Type B pancreatic cell (in vitro differentiated cells): ENCODE data around the gene MYO7A. TPM values are rescaled to one million over a fixed set of nuclear protein-coding genes. Genes with fewer than 3 reads are reported as not detected.

ENCODE experiments used
- DNase-seq: peaks from one replicate; pipeline ENCODE4 v3.0.0; 2021; ENCODE audit warnings: mixed read lengths; ENCODE audit not compliant: unreplicated experiment; ENCODE audit errors: extremely low spot score
- H3K27ac Mint-ChIP-seq: 2 replicates; pipeline ENCODE4 v1.8.0; 2021; ENCODE audit warnings: mild to moderate bottlenecking, mixed read lengths
- H3K27me3 Mint-ChIP-seq: 2 replicates; pipeline ENCODE4 v1.8.0; 2021; ENCODE audit warnings: mixed read lengths
- H3K36me3 Mint-ChIP-seq: 2 replicates; pipeline ENCODE4 v1.8.0; 2021; ENCODE audit warnings: mixed read lengths
- H3K4me1 Mint-ChIP-seq: one replicate; pipeline ENCODE4 v1.8.0; 2021; ENCODE audit warnings: mixed read lengths; ENCODE audit not compliant: unreplicated experiment
- H3K4me3 Mint-ChIP-seq: 2 replicates; pipeline ENCODE4 v1.8.0; 2021; ENCODE audit warnings: mild to moderate bottlenecking, mixed read lengths
- H3K9me3 Mint-ChIP-seq: 2 replicates; pipeline ENCODE4 v1.8.0; 2021; ENCODE audit warnings: mixed read lengths
- total RNA-seq: library from RNA; stranded (reverse); gene quantifications from 2 replicates; pipeline ENCODE4 v1.2.1, GENCODE V29; 2021; ENCODE audit warnings: low replicate concordance
- TF ChIP-seq, protein P1 (sequence below): fragments of 200-600 bp; sonication (generic); conservative IDR thresholded peaks from 2 replicates; pipeline ENCODE4 v1.5.0; 2021; ENCODE audit warnings: antibody characterized with exemption, mild to moderate bottlenecking

Gene MYO7A
- total RNA-seq, 1 donor from 2014 or later = 2.8 TPM

DNA sequence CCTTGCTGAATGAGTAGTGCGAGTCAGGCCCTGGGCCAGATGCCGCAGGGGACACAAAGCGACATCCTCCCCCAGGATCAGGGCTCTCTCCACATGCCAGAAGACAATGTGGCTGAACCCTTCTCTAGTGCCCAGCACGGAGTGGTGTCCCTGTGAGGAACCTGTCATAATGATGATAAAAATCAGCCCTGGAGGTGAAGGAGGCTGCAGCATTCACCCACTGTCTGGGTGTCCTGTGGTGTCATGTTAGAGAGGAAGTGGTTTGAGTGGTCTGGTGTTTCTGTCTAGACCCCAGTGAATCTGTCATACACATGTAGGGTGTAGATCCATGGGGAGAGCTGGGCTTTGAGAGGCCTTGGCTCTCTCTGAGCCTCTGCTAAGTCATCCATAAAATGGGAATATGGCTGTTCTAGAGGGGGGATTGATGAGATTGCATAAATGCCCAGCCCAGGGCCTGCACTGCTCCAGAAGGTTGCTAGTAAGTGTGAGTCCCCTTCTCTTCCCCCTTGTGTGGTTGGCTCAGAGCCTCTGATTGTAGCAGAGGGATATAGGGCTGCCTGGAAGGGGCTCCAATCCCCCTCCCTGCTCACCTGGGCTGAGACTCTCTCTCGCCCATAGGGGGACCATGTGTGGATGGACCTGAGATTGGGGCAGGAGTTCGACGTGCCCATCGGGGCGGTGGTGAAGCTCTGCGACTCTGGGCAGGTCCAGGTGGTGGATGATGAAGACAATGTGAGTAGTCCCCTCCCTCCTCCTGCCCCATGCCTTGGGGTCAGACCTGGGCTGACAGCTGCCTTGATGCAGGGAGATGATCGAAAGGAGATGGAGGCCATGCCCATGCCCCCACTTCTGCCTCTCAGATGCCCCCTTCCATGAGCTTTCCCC lies 14.3 kb downstream of the MYO7A start:
- TF ChIP-seq, protein P1, sequence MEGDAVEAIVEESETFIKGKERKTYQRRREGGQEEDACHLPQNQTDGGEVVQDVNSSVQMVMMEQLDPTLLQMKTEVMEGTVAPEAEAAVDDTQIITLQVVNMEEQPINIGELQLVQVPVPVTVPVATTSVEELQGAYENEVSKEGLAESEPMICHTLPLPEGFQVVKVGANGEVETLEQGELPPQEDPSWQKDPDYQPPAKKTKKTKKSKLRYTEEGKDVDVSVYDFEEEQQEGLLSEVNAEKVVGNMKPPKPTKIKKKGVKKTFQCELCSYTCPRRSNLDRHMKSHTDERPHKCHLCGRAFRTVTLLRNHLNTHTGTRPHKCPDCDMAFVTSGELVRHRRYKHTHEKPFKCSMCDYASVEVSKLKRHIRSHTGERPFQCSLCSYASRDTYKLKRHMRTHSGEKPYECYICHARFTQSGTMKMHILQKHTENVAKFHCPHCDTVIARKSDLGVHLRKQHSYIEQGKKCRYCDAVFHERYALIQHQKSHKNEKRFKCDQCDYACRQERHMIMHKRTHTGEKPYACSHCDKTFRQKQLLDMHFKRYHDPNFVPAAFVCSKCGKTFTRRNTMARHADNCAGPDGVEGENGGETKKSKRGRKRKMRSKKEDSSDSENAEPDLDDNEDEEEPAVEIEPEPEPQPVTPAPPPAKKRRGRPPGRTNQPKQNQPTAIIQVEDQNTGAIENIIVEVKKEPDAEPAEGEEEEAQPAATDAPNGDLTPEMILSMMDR = no peak
- Mint-ChIP-seq H3K9me3 (no peaks in the 10 kb centered on the region), H3K27me3 (peaks cover 7% of the 10 kb centered on the region), H3K36me3 (no peaks in the 10 kb centered on the region), H3K4me1 (peaks cover 17% of the 10 kb centered on the region), H3K27ac (peak overlapping the region; percentile 31), H3K4me3 (no peak overlapping the region)
- DNase-seq = no peak

DNA sequence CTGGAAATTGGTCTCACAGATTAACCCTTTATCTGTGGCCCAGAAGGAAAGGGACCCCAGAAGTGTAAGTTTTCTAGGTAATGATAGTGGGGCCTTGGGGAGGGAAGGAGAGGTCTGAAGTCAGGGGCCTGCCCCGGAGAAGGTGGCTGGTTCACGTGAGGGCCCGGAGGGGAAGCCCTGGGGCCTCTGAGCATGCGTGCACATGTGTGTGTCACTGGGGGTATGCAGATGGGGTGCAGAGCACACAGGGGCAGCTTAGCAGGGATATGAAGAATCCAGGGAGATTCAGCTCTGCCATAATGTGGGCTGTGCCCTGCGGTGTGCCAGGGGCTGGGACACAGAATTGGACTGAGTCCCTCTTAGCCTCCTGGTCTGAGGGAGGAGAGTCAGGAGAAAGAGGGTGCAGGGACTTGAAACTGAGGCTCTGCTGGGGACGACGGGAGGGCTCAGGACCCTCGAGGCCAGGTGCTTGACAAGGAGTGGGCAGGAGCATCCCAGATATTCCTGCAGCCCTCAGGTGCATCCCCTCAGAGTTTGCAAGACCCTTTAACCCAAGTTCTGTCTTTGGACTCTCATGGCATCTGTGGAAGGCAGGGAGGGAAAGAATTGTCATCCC lies 15.5 kb downstream of the MYO7A start:
- Mint-ChIP-seq H3K9me3 (no peaks in the 10 kb centered on the region), H3K36me3 (no peaks in the 10 kb centered on the region), H3K27me3 (peaks cover 13% of the 10 kb centered on the region), H3K4me1 (peaks cover 29% of the 10 kb centered on the region), H3K4me3 (no peak overlapping the region), H3K27ac (no peak overlapping the region)
- DNase-seq = no peak
- TF ChIP-seq, protein P1 = no peak

DNA sequence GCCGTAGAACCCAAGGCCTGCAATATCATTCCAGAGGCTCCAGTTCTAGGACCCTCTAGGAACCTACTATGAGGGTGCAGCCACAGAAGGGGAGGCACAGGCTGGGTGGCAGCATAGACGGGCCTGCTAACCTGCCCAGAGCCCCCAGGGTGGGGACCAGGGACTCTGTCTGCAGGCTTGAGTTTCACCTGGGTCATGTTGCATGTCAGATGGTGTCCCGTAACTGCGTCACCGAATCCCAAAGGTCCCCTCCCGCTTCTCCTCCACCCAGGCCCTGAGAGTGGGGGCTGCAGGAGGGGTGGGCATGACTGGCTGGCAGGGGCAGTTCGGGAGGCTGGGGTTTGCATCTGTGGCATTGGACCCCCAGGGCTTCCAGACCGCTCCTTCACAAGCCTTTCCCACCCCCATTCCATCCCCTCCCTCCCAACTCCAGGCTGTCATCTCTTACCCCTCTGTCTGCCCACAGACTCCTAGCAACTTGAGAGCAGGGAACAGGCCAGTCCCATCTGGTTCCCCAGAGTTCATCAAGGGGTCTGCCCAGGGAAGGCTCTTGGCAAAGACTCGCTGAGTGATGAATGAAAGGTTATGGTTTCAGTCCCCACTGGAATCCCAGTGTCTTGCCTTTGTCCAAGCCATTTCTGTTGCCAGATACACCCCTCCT lies 16.3 kb downstream of the MYO7A start:
- Mint-ChIP-seq H3K9me3 (no peaks in the 10 kb centered on the region), H3K27me3 (peaks cover 13% of the 10 kb centered on the region), H3K36me3 (no peaks in the 10 kb centered on the region), H3K4me1 (peaks cover 29% of the 10 kb centered on the region), H3K27ac (no peak overlapping the region), H3K4me3 (no peak overlapping the region)
- DNase-seq = no peak
- TF ChIP-seq, protein P1 = no peak

DNA sequence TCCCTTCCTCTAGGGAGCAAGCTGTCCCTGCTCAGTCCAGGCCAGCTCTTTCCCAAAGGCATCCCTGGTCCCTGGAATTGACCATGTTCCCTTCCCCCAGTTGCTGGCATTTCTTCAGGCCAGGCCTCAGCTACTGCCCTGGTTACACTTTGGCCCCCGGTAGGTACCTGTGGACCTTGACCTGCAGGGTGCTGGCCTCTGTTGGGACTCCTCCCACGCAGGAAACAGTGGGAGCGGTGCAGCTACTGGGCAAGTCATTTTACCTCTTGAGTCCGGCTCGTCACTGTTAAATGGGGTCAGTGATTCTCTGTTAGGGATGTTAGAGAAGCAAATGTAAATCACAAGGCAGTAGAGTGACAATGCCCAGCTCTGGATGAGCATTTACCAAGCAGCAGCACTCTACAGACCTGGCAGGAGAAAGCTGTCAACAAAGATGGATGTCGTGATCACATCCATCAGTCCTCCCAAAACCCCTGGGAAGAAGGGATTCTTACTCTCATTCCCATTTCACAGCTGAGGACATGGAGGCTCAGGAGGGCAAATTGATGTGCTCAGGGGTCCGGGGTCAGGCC lies 16.9 kb downstream of the MYO7A start:
- Mint-ChIP-seq H3K4me1 (peaks cover 25% of the 10 kb centered on the region), H3K9me3 (no peaks in the 10 kb centered on the region), H3K27ac (no peak overlapping the region), H3K4me3 (no peak overlapping the region), H3K27me3 (peaks cover 13% of the 10 kb centered on the region), H3K36me3 (no peaks in the 10 kb centered on the region)
- no peak for DNase-seq
- TF ChIP-seq, protein P1 = no peak

DNA sequence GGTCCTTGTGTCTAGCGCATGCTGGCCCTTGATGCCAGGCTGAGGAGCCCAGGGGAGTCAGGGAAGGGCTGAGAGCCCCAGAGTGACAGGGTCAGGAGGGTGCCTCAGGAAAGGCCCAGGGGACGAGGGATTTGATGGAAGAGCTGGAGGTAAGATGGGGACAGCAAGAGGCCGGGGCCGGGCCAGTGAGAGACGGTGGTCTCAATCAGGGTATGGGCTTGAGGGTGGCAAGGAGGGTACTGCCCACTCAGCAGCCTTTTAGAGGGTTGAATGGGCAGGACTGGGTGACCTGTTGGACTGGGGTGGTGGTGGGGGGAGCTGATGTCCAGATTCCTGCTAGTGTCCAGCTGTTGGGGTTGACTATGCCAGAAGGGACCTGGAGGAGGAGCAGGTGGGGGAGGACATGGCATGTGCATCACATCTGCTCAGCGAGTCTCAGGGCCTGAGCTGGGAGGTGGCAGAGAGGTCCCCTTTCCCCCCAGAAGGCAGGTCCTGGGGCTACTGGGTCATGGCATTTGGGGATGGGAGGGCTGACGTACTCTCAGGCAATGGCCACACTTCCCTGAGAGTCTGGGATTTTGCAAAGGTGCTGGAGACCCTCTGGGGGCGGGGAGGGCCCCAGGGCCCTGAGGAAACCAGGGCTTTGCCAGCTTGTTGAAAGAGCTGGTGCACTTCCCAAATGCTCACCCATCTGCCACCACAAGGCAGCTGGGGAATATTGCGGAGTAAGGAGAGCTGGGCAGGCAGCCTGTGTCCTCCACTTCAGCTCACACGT lies 18.4 kb downstream of the MYO7A start:
- Mint-ChIP-seq H3K27me3 (peaks cover 13% of the 10 kb centered on the region), H3K4me3 (no peak overlapping the region), H3K9me3 (no peaks in the 10 kb centered on the region), H3K27ac (no peak overlapping the region), H3K36me3 (no peaks in the 10 kb centered on the region), H3K4me1 (peaks cover 26% of the 10 kb centered on the region)
- TF ChIP-seq, protein P1 = no peak
- DNase-seq = no peak
